Loucy (cell line): Measurements from ENCODE around the gene HSD11B2.

Experiments
- EZH2phosphoT487 ChIP-seq: fragments of 200-600 bp; IDR thresholded peaks from 2 replicates; pipeline ENCODE4 v1.6.1; 2018; ENCODE audit warnings: antibody characterized with exemption, mild to moderate bottlenecking, moderate library complexity, borderline replicate concordance
- TF ChIP-seq, protein P1 (sequence below): fragments of 200-600 bp; sonication (generic); conservative IDR thresholded peaks from 2 replicates; pipeline ENCODE4 v1.5.1; 2014; ENCODE audit warnings: mild to moderate bottlenecking, antibody characterized with exemption, low read length

DNA sequence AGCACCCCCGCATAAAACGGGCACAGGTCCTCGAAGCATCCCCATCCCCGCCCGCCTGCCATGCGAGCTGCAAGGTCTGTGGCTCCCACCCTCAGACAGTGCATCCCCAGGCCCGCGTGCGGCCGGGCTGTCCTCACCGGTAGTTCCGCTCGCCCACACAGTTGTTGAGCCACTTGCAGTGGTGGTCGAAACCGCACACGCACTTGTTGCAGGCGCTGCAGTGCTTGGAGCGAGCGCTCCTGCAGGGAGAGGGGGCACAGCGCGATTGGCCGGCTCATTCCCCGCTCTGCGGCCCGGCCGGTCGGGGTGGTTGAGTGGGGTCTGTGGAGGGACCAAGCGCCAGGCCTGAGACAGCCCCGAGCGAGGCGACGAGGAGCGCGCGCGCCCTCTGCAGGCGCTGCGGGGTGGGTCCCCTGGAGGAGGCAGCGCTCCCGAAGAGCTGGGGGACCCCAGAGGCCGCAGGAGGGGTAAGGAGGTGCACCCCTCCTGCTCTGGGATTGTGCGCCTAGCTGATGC lies 31.6 kb upstream of the HSD11B2 start:
- TF ChIP-seq, protein P1, sequence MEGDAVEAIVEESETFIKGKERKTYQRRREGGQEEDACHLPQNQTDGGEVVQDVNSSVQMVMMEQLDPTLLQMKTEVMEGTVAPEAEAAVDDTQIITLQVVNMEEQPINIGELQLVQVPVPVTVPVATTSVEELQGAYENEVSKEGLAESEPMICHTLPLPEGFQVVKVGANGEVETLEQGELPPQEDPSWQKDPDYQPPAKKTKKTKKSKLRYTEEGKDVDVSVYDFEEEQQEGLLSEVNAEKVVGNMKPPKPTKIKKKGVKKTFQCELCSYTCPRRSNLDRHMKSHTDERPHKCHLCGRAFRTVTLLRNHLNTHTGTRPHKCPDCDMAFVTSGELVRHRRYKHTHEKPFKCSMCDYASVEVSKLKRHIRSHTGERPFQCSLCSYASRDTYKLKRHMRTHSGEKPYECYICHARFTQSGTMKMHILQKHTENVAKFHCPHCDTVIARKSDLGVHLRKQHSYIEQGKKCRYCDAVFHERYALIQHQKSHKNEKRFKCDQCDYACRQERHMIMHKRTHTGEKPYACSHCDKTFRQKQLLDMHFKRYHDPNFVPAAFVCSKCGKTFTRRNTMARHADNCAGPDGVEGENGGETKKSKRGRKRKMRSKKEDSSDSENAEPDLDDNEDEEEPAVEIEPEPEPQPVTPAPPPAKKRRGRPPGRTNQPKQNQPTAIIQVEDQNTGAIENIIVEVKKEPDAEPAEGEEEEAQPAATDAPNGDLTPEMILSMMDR = no peak; the same call in 1 of the 2 replicates
- no peak for TF ChIP-seq EZH2phosphoT487
